Measurements from ENCODE around the gene PRPSAP1. TPM values are rescaled to one million over a fixed set of nuclear protein-coding genes. Genes with fewer than 3 reads are reported as not detected.
"Not testable (repeated sequence)": the region's sequence is repeated elsewhere in the genome, so short reads cannot be mapped to it uniquely, and the experiment has no call there.

Gene PRPSAP1
- polyA plus RNA-seq, 1 of the 3 experiments (the other 2 are of a cell fraction) = 118 TPM

GRCh38 chr17:76350463-76350862 lies 3.3 kb downstream of the PRPSAP1 start:
- Histone ChIP-seq H2AFZ (ENCODE audit: low read depth) (no peak overlapping the region), H3K9me2 (no peaks in the 10 kb centered on the region), H3K9me3 (no peaks in the 10 kb centered on the region), H3K4me3 (ENCODE audit: low read depth in 2 of 2, low read length in 1 of 2) (no peak overlapping the region), H3K27ac (ENCODE audit: low read depth in 2 of 2, low read length in 1 of 2) (no peak overlapping the region), H3K27me3 (ENCODE audit: insufficient read depth) (no peaks in the 10 kb centered on the region), H3F3A (replicated peaks; ENCODE audit: insufficient read depth) (peaks cover 19% of the 10 kb centered on the region), H3K36me3 (replicated peaks in 1 of 2; ENCODE audit: control insufficient read depth in 1 of 2, insufficient read depth in 2 of 2, low read length in 1 of 2) (peaks cover 12 to 25% of the 10 kb centered on the region in 2 experiments), H3K4me2 (no peak overlapping the region), H3K79me2 (ENCODE audit: insufficient read depth) (peaks cover 54% of the 10 kb centered on the region), H3K9ac (no peak overlapping the region), H4K20me1 (ENCODE audit: insufficient read depth) (no peaks in the 10 kb centered on the region), H3K4me1 (ENCODE audit: control insufficient read depth in 1 of 2, insufficient read depth in 2 of 2, low read depth in 1 of 2, low read length in 1 of 2) (peaks cover 7 to 10% of the 10 kb centered on the region in 2 experiments; a peak in 2 of 4 replicates)
- TF ChIP-seq CHD2 (IDR thresholded peaks at IDR 0.05; ENCODE audit: low read length, partially characterized antibody) = no peak
- no peak for TF ChIP-seq SMC3 (IDR thresholded peaks at IDR 0.05; ENCODE audit: low read depth, low read length)
- no peak for TF ChIP-seq RFX5 (IDR thresholded peaks at IDR 0.05; ENCODE audit: low read length)
- TF ChIP-seq ELF1 (IDR thresholded peaks at IDR 0.05) = no peak
- no peak for TF ChIP-seq EZH2phosphoT487 (IDR thresholded peaks at IDR 0.05; ENCODE audit: borderline replicate concordance, low read depth)
- TF ChIP-seq MEF2A (IDR thresholded peaks at IDR 0.05; ENCODE audit: borderline replicate concordance, low read depth) = no peak
- no peak for TF ChIP-seq USF2 (IDR thresholded peaks at IDR 0.05; ENCODE audit: borderline replicate concordance, low read depth, low read length)
- no peak for TF ChIP-seq PBX3 (IDR thresholded peaks at IDR 0.05)
- TF ChIP-seq POLR2AphosphoS5 (IDR thresholded peaks at IDR 0.05; ENCODE audit: low read depth, low read length) = no peak
- TF ChIP-seq IRF3 (IDR thresholded peaks at IDR 0.05; ENCODE audit: low read depth, low read length) = no peak
- no peak for TF ChIP-seq FOXM1 (IDR thresholded peaks at IDR 0.05; ENCODE audit: low read depth)
- CTCF ChIA-PET = interaction anchor here (0.8 to 8.3 kb wide), 3 partner anchors 36 to 156 kb away, joined by 3 to 128 read pairs (median 5); partner anchors contain the start of gene SPHK1
- POLR2A ChIA-PET = no interaction called here
- WGBS (ENCODE audit: low lambda C conversion rate) = 97% methylated on average over 5 of the region's 5 CpGs
- no peak for DNase-seq

- Histone ChIP-seq H3K36me3 (replicated peaks in 1 of 2; ENCODE audit: control insufficient read depth in 1 of 2, insufficient read depth in 2 of 2, low read length in 1 of 2) (peaks cover 17 to 48% of the 10 kb centered on the region in 2 experiments), H3F3A (replicated peaks; ENCODE audit: insufficient read depth) (peaks cover 16% of the 10 kb centered on the region), H3K79me2 (ENCODE audit: insufficient read depth) (peaks cover 43% of the 10 kb centered on the region)
- H3K4me1 ChIP-seq (ENCODE audit: control insufficient read depth in 1 of 2, insufficient read depth in 2 of 2, low read depth in 1 of 2, low read length in 1 of 2); DNase-seq; H3K9me3 ChIP-seq; H3K4me2 ChIP-seq; H4K20me1 ChIP-seq (ENCODE audit: insufficient read depth); POLR2A ChIA-PET; H3K4me3 ChIP-seq (ENCODE audit: low read depth in 2 of 2, low read length in 1 of 2); H3K9ac ChIP-seq; H3K27ac ChIP-seq (ENCODE audit: low read depth in 2 of 2, low read length in 1 of 2); H2AFZ ChIP-seq (ENCODE audit: low read depth); H3K9me2 ChIP-seq; H3K27me3 ChIP-seq (ENCODE audit: insufficient read depth): not testable (repeated sequence)
- WGBS (ENCODE audit: low lambda C conversion rate) = 98% methylated on average over 11 of the region's 11 CpGs
- CTCF ChIA-PET = interaction anchor here (2.9 to 3.8 kb wide), 2 partner anchors 38 to 51 kb away, joined by 12 to 19 read pairs; partner anchors contain the start of gene SPHK1
Measured at GRCh38 chr17:76346936-76347335, 6.8 kb downstream of the PRPSAP1 start.

Measured in SK-N-SH (cell line).